IMR-90 (cell line): ENCODE measurements around the gene BSCL2. TPM values are rescaled to one million over a fixed set of nuclear protein-coding genes. Genes with fewer than 3 reads are reported as not detected.
A peak's percentile ranks its signal among the peaks of the same experiment; 100 is the strongest.

ENCODE experiments used
- ATAC-seq: fragments of 200-7000 bp; cut with Tn5 transposase; 2 replicates; pipeline ENCODE4 v1.9.1; 2020; ENCODE audit warnings: low read depth, mild to moderate bottlenecking, moderate library complexity
- BruUV-seq: library from RNA; stranded (reverse); fragments of 400-500 nt; replicated peaks from 2 replicates; lab custom pipeline; 2021; lab: Mats Ljungman, UMichigan
- CTCF ChIA-PET: fragments of 300-600 bp; formaldehyde crosslinking; extraction: SDS; loops from one replicate; lab custom pipeline; 2021; ENCODE audit warnings: antibody characterized with exemption; lab: Yijun Ruan, JAX
- POLR2A ChIA-PET: fragments of 300-600 bp; sonication (Branson Sonifier 250); formaldehyde crosslinking; loops from one replicate; lab custom pipeline; 2022; ENCODE audit warnings: antibody characterized with exemption; ENCODE audit not compliant: unreplicated experiment; lab: Charles Lee
- DNase-seq: peaks from one replicate; pipeline ENCODE4 v3.0.0; 2013
- H2AFZ ChIP-seq: replicated peaks from 2 replicates; pipeline ENCODE3; 2013; ENCODE audit warnings: low read length, mild to moderate bottlenecking; ENCODE audit not compliant: poor library complexity
- H2AK5ac ChIP-seq: 2 replicates; pipeline ENCODE4 v1.6.1; 2013; ENCODE audit warnings: low read depth, low read length, inconsistent platforms
- H2AK9ac ChIP-seq: replicated peaks from 2 replicates; pipeline ENCODE3; 2013; ENCODE audit warnings: mild to moderate bottlenecking, low read depth, low read length, moderate library complexity; ENCODE audit not compliant: poor library complexity
- H2BK120ac ChIP-seq: 2 replicates; pipeline ENCODE4 v1.6.1; 2013; ENCODE audit warnings: low read depth, low read length, inconsistent platforms
- H2BK15ac ChIP-seq: 3 replicates; pipeline ENCODE4 v1.6.1; 2013; ENCODE audit warnings: low read depth, low read length, inconsistent platforms
- H2BK20ac ChIP-seq: 2 replicates; pipeline ENCODE4 v1.6.1; 2013; ENCODE audit warnings: low read depth, mild to moderate bottlenecking, inconsistent platforms, low read length, moderate library complexity
- H2BK5ac ChIP-seq: 2 replicates; pipeline ENCODE4 v1.6.1; 2013; ENCODE audit warnings: mild to moderate bottlenecking, low read depth, low read length, inconsistent platforms; ENCODE audit not compliant: poor library complexity, severe bottlenecking
- H3K14ac ChIP-seq: replicated peaks from 2 replicates; pipeline ENCODE4 v1.6.1; 2013; ENCODE audit warnings: low read depth, low read length, inconsistent platforms
- H3K18ac ChIP-seq: 2 replicates; pipeline ENCODE4 v1.6.1; 2013; ENCODE audit warnings: low read depth, low read length, control low read depth
- H3K23ac ChIP-seq: 2 replicates; pipeline ENCODE4 v1.6.1; 2013; ENCODE audit warnings: low read depth, low read length, inconsistent platforms
- H3K27ac ChIP-seq: 2 replicates; pipeline ENCODE4 v1.5.1; 2013; ENCODE audit warnings: mild to moderate bottlenecking, control low read depth, low read length; ENCODE audit not compliant: insufficient read depth
- H3K27me3 ChIP-seq: 2 replicates; pipeline ENCODE4 v1.6.1; 2013; ENCODE audit warnings: low read length; ENCODE audit not compliant: control insufficient read depth, insufficient read depth
- H3K36me3 ChIP-seq: 2 replicates; pipeline ENCODE4 v1.6.1; 2013; ENCODE audit warnings: low read length, mixed read lengths; ENCODE audit not compliant: control insufficient read depth, insufficient read depth
- H3K4ac ChIP-seq: 2 replicates; pipeline ENCODE4 v1.6.1; 2013; ENCODE audit warnings: low read depth, low read length, inconsistent platforms
- H3K4me1 ChIP-seq: 2 replicates; pipeline ENCODE4 v1.6.1; 2013; ENCODE audit warnings: low read length, mixed read lengths; ENCODE audit not compliant: control insufficient read depth, insufficient read depth
- H3K4me2 ChIP-seq: 2 replicates; pipeline ENCODE4 v1.6.1; 2013; ENCODE audit warnings: low read depth, mild to moderate bottlenecking, control low read depth, low read length, moderate library complexity
- H3K4me3 ChIP-seq: 2 replicates; pipeline ENCODE4 v1.5.1; 2013; ENCODE audit warnings: low read depth, mild to moderate bottlenecking, control low read depth, low read length, moderate library complexity; ENCODE audit not compliant: insufficient read depth
- H3K56ac ChIP-seq: 2 replicates; pipeline ENCODE4 v1.6.1; 2013; ENCODE audit warnings: low read length, inconsistent platforms; ENCODE audit not compliant: insufficient read depth; ENCODE audit errors: extremely low read depth
- H3K79me1 ChIP-seq, 2 experiments: 2 replicates each; pipeline ENCODE4 v1.6.1; 2013; ENCODE audit warnings: low read length in 2 of 2, inconsistent platforms in 1 of 2, low read depth in 1 of 2
- H3K9ac ChIP-seq: 2 replicates; pipeline ENCODE4 v1.6.1; 2013; ENCODE audit warnings: low read depth, low read length, control low read depth
- H3K9me1 ChIP-seq: 2 replicates; pipeline ENCODE4 v1.6.1; 2013; ENCODE audit warnings: low read length, inconsistent platforms; ENCODE audit not compliant: insufficient read depth
- H3K9me3 ChIP-seq: 2 replicates; pipeline ENCODE4 v1.6.1; 2013; ENCODE audit warnings: low read length; ENCODE audit not compliant: control insufficient read depth, insufficient read depth
- H4K20me1 ChIP-seq: 2 replicates; pipeline ENCODE4 v1.6.1; 2013; ENCODE audit warnings: low read length, inconsistent platforms; ENCODE audit not compliant: insufficient read depth
- H4K5ac ChIP-seq: 2 replicates; pipeline ENCODE4 v1.6.1; 2013; ENCODE audit warnings: mild to moderate bottlenecking, low read depth, low read length, control low read depth
- H4K8ac ChIP-seq, 2 experiments: 2 replicates each; pipeline ENCODE4 v1.6.1; 2013; ENCODE audit warnings: low read depth in 2 of 2, low read length in 2 of 2, control low read depth in 1 of 2, inconsistent platforms in 1 of 2
- H4K91ac ChIP-seq: 2 replicates; pipeline ENCODE4 v1.6.1; 2013; ENCODE audit warnings: low read depth, low read length, inconsistent platforms; ENCODE audit not compliant: insufficient read depth
- BHLHE40 ChIP-seq: fragments of 150-350 bp; IDR thresholded peaks from 2 replicates; pipeline ENCODE4 v1.6.1; 2016; ENCODE audit warnings: mild to moderate bottlenecking, low read depth, low read length
- CEBPB ChIP-seq: IDR thresholded peaks from 2 replicates; pipeline ENCODE4 v1.6.1; 2012; ENCODE audit warnings: low read depth, low read length, improper control_type of control experiment
- FOS ChIP-seq: fragments of 150-350 bp; IDR thresholded peaks from 2 replicates; pipeline ENCODE4 v1.6.1; 2016; ENCODE audit warnings: low read depth, low read length
- NFE2L2 ChIP-seq: fragments of 150-350 bp; IDR thresholded peaks from 2 replicates; pipeline ENCODE4 v1.6.1; 2016; ENCODE audit warnings: low read depth, mild to moderate bottlenecking, low read length
- RAD21 ChIP-seq: IDR thresholded peaks from 2 replicates; pipeline ENCODE4 v1.6.1; 2012; ENCODE audit warnings: low read length, improper control_type of control experiment
- RCOR1 ChIP-seq: IDR thresholded peaks from 2 replicates; pipeline ENCODE4 v1.6.1; 2012; ENCODE audit warnings: mild to moderate bottlenecking, low read length, improper control_type of control experiment; ENCODE audit not compliant: insufficient replicate concordance
- SMC3 ChIP-seq: fragments of 150-350 bp; IDR thresholded peaks from 2 replicates; pipeline ENCODE4 v1.6.1; 2016; ENCODE audit warnings: low read depth, mild to moderate bottlenecking, antibody characterized with exemption, low read length, moderate library complexity
- WGBS, 2 experiments: methylation state at CpG; one replicate each; pipeline versions ENCODE4 v1.1.5 to v1.1.7; 2013; ENCODE audit warnings: missing lambda C conversion rate in 2 of 2; ENCODE audit not compliant: insufficient read length in 1 of 2; ENCODE audit errors: extremely low coverage in 2 of 2; 5-methylcytosine and 5-hydroxymethylcytosine counted together
- dilution Hi-C: fragments of 300-500 bp; cut with HindIII; formaldehyde crosslinking; loops from one replicate; pipeline ENCODE4 v1.14.3; 2018; ENCODE audit warnings: low sequenced_read_pairs; ENCODE audit not compliant: unreplicated experiment
- in situ Hi-C: fragments of 300-500 bp; cut with MboI; formaldehyde crosslinking; loops from 3 replicates; pipeline ENCODE4 v1.14.3; 2019; ENCODE audit warnings: low sequenced_read_pairs, inconsistent platforms, mixed read lengths
- intact Hi-C: fragments of 100-400 bp; cut with micrococcal nuclease; formaldehyde crosslinking; loops from 2 replicates; pipeline ENCODE4 v1.10.0; 2022
- polyA plus RNA-seq, 3 experiments: library from polyadenylated mRNA; depleted of rRNA; stranded (reverse); fragments of >200 nt; gene quantifications; 2 replicates each; pipeline ENCODE4 v1.2.3, GENCODE V29; 2012; ENCODE audit warnings: low replicate concordance in 1 of 3
- total RNA-seq: library from RNA; depleted of rRNA; stranded (reverse); fragments of >200 nt; gene quantifications from 2 replicates; pipeline ENCODE4 v1.2.3, GENCODE V29; 2012
- TF ChIP-seq, protein P1 (sequence below): conservative IDR thresholded peaks from 2 replicates; pipeline ENCODE4 v1.5.1; 2012; ENCODE audit warnings: mild to moderate bottlenecking, low read depth, low read length, improper control_type of control experiment

Gene BSCL2
- total and polyA plus RNA-seq, 2 of the 4 experiments (the other 2 are of a cell fraction), result 26.2 to 47.1 TPM

DNA sequence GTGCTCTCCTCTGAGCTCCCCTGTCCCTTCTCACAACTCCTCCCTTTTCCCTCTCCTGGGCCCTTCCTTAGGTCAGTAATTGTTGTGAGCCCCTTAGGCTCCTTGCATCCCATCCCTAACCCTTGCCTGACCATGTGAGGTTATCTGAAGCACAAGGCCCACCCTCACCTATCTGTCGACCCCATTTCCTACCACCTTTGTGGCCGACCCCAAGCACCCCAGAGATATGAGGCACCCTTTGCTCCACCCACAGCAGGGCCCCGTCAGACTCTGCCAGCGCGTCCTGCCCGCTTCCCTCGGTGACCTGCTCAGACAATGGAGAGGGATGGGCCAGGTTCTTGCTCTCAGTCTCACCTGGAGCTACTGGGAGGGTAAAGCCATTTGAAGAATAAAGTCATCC, 1.6 kb upstream of the BSCL2 start:
- Histone ChIP-seq H3K9ac (peak overlapping the region; percentile 82), H3K4me3 (peak overlapping the region; percentile 54), H3K27ac (peak overlapping the region; percentile 86), H3K18ac (peak overlapping the region; percentile 64; the same call in 1 of the 2 replicates), H3K14ac (peak overlapping the region; percentile 88), H3K9me3 (no peaks in the 10 kb centered on the region), H4K5ac (peak overlapping the region; percentile 86), H2BK5ac (peak overlapping the region; percentile 53), H3K9me1 (peaks cover 17% of the 10 kb centered on the region), H3K4ac (peak overlapping the region; percentile 86), H3K4me2 (peak overlapping the region; percentile 86), H4K91ac (peak overlapping the region; percentile 72), H2BK120ac (no peak overlapping the region), H4K20me1 (no peaks in the 10 kb centered on the region), H2AK9ac (peak overlapping the region; percentile 97), H3K23ac (peak overlapping the region; percentile 55; the same call in 1 of the 2 replicates), H2AFZ (peak overlapping the region; percentile 90), H3K56ac (peak overlapping the region; percentile 77), H3K4me1 (peaks cover 20% of the 10 kb centered on the region), H4K8ac (peak overlapping the region; percentile 93 to 97), H3K79me1 (peaks cover 20 to 62% of the 10 kb centered on the region in 2 experiments), H3K27me3 (no peaks in the 10 kb centered on the region), H2BK20ac (no peak overlapping the region), H2BK15ac (no peak overlapping the region), H2AK5ac (peak overlapping the region; percentile 58), H3K36me3 (peaks cover 22% of the 10 kb centered on the region)
- intact Hi-C loops (no loop called here), dilution Hi-C loops (no loop called here), in situ Hi-C loops (no loop called here)
- ChIA-PET POLR2A (interaction anchor here (0.7 kb wide), 1 partner anchor 135 kb away, joined by 3 read pairs; the partner anchor contains the start of gene EEF1G), CTCF (no interaction called here)
- 16% methylated on average over 2 of the region's 7 CpGs; no CpG with 5 or more reads in 1 of the 2 experiments for WGBS, 2 experiments
- no TSS peak for BruUV-seq
- DNase-seq (no peak), ATAC-seq (no peak)
- TF ChIP-seq SMC3 (no peak), RAD21 (no peak), BHLHE40 (no peak), FOS (no peak), CEBPB (no peak), RCOR1 (no peak), NFE2L2 (no peak)
- TF ChIP-seq, protein P1, sequence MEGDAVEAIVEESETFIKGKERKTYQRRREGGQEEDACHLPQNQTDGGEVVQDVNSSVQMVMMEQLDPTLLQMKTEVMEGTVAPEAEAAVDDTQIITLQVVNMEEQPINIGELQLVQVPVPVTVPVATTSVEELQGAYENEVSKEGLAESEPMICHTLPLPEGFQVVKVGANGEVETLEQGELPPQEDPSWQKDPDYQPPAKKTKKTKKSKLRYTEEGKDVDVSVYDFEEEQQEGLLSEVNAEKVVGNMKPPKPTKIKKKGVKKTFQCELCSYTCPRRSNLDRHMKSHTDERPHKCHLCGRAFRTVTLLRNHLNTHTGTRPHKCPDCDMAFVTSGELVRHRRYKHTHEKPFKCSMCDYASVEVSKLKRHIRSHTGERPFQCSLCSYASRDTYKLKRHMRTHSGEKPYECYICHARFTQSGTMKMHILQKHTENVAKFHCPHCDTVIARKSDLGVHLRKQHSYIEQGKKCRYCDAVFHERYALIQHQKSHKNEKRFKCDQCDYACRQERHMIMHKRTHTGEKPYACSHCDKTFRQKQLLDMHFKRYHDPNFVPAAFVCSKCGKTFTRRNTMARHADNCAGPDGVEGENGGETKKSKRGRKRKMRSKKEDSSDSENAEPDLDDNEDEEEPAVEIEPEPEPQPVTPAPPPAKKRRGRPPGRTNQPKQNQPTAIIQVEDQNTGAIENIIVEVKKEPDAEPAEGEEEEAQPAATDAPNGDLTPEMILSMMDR, result no peak
